VCaP (cell line): ENCODE measurements around the gene CRACDL.

Experiments
- H3K27ac ChIP-seq: fragments of 450-650 bp; 2 replicates; pipeline ENCODE4 v1.5.1; 2017
- CTCF ChIP-seq: fragments of 450-650 bp; conservative IDR thresholded peaks from 2 replicates; pipeline ENCODE4 v1.5.1; 2017; ENCODE audit warnings: mild to moderate bottlenecking, moderate library complexity

The CRACDL gene

GRCh38 chr2:98846041-98846440 lies 90.0 kb downstream of the CRACDL start:
- TF ChIP-seq CTCF, result no peak

GRCh38 chr2:98842136-98842535 lies 93.9 kb downstream of the CRACDL start:
- no peak overlapping the region for H3K27ac ChIP-seq
- TF ChIP-seq CTCF, result no peak

More at GRCh38 chr2:98846041-98846440, 90.0 kb downstream of the CRACDL start:
- no peak overlapping the region for H3K27ac ChIP-seq

GRCh38 chr2:98839292-98839691 lies 96.7 kb downstream of the CRACDL start:
- H3K27ac ChIP-seq, result no peak overlapping the region
- no peak for TF ChIP-seq CTCF

- TF ChIP-seq CTCF, result no peak
- H3K27ac ChIP-seq, result no peak overlapping the region
These were observed 100.1 kb downstream of the CRACDL start for GRCh38 chr2:98835831-98836385.

GRCh38 chr2:98833917-98834263 lies 102.1 kb downstream of the CRACDL start:
- no peak for TF ChIP-seq CTCF
- H3K27ac ChIP-seq, result no peak overlapping the region

- TF ChIP-seq CTCF, result no peak
- H3K27ac ChIP-seq, result no peak overlapping the region
These were observed 102.7 kb downstream of the CRACDL start for GRCh38 chr2:98833172-98833916.

- no peak overlapping the region for H3K27ac ChIP-seq
- TF ChIP-seq CTCF, result no peak
These were observed 103.9 kb downstream of the CRACDL start for GRCh38 chr2:98832172-98832571.
